ENCODE measurements around the gene OTUD7B. TPM values are rescaled to one million over a fixed set of nuclear protein-coding genes. Genes with fewer than 3 reads are reported as not detected.

Gene OTUD7B
- total and polyA plus RNA-seq, 3 donors from 2014 or later = 23.1 to 31.5 (median 30.3) TPM

DNA sequence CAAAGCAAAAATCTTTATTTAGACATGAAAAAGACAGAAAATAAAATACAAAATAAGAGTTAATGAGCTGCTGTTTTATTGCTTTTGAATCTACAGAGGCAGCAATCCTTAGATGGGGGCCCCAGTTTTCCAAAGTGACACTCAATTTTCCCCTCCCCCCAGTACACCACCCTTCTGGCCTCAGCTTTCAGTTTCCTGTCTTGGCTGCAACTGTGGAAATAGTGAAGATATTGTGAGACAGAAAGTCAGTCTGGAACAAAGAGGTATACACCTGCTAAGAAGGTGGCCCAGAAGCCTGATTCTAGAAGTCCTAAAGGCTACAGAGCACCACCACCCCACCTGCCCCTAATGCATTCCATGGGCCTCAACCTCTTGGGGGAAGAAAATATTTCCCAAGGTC, 72.8 kb downstream of the OTUD7B start:
- H3K4me3 ChIP-seq = no peak overlapping the region
- peaks cover 40% of the 10 kb centered on the region for H3K4me1 ChIP-seq
- H3K27me3 ChIP-seq = no peaks in the 10 kb centered on the region
- H3K36me3 ChIP-seq (ENCODE audit: low read depth, missing control alignments) = no peaks in the 10 kb centered on the region
- peak overlapping the region in 1 of 2 donors; percentile 80 for H3K27ac ChIP-seq
- H3K9me3 ChIP-seq = no peaks in the 10 kb centered on the region
- intact Hi-C loops (cut with DNase I; ENCODE audit: low total_unique reads) = no loop called here
- no peak for DNase-seq
- TF ChIP-seq CTCF (IDR thresholded peaks at IDR 0.05) (no peak), POLR2A (IDR thresholded peaks at IDR 0.05) (no peak)

DNA sequence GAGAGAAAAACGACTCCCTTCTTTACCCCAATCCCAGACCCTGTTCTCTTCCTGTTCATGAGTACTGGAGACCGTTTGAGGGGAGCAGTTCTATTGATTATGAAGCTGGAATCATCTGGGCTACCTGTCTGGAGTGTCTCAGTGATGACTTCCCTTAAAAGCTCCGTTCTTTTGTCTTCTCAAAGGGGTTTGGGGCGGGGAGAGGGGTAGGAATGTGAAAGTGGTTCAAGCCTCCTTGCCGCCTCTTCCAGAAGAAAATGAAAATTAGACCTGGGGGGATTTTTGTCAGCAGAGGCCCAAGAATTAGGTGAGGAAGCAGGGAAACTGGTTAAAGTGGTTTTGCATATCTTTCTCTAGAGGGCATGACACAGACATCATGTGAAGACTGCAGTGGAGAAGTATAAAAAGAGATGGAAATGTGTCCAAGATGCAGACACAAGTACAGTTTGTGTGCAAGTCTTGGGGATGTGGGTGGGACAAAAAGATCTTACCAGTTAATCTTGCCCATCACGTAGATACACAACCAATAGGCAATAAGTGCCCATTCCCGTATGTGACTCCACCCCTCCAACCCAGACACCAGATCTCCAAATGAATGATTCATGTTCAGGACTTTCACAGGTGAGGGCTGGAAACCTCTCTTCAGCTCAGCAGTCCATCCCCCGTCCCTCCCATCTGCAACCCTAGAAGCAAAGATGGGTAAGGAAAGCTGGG, 73.4 kb downstream of the OTUD7B start:
- DNase-seq = peak; percentile 36
- intact Hi-C loops (cut with DNase I; ENCODE audit: low total_unique reads) = no loop called here
- Histone ChIP-seq H3K9me3 (no peaks in the 10 kb centered on the region), H3K4me3 (peak overlapping the region; percentile 59 to 67), H3K27ac (peak overlapping the region; percentile 78 to 80), H3K4me1 (peaks cover 40% of the 10 kb centered on the region), H3K36me3 (ENCODE audit: low read depth, missing control alignments) (no peaks in the 10 kb centered on the region), H3K27me3 (no peaks in the 10 kb centered on the region)
- TF ChIP-seq CTCF (IDR thresholded peaks at IDR 0.05) = no peak
- TF ChIP-seq POLR2A (IDR thresholded peaks at IDR 0.05) = no peak
- 28 to 37% methylated on average over 8 of the region's 8 CpGs for WGBS, 2 donors

DNA sequence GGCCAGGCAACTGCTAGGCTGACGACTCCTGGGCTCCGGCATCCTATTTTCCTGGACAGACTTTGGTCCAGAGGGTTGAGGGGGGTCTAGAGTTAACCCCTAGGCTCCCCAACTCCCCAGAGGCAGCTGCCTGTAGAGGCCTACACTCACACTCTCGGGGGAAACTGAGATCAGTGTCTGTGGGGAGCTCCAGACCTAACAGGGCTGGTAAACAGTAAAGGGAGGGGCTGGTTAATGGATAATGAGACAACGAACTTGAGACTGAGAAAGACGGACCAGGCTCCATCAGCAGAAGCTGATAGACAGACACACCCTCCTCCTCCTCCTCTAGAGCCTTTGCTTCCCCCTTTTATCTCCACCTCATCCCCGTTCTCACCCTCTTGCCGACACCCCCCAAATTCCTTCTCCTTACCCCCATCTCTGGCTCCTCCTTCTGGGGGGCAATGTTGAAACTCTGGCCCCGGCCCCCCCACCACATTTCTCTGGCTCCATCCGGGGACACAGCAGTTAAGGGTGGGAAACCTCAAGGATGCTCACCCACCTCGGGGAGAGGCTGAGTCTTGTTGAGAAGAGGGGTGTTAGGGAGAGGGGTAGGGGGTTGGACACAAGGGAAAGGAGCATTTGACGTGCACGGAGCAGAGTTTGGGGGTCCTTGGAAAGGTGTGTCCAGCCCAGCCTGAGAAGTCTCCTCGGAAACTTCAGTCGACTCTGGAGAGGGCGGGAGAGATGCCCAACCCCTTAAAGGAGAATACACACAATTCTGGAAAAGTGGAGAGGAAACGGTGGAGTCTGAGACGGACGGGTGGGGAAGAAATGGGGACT, 74.1 kb downstream of the OTUD7B start, which contains the start of gene MTMR11:
Gene MTMR11, minus strand, starts transcription at position 710 of the 822 bp plus-strand sequence. Its CDS starts 232 bp downstream, at position 478.
- peak; percentile 76 for DNase-seq
- 26% methylated on average over 17 to 18 of the region's 18 CpGs for WGBS, 2 donors
- no peak for TF ChIP-seq POLR2A (IDR thresholded peaks at IDR 0.05)
- no peak for TF ChIP-seq CTCF (IDR thresholded peaks at IDR 0.05)
- H3K27me3 ChIP-seq = no peaks in the 10 kb centered on the region
- peak within 1 kb of the TSS; percentile 59 to 67 for H3K4me3 ChIP-seq
- intact Hi-C loops (cut with DNase I; ENCODE audit: low total_unique reads) = no loop called here
- H3K27ac ChIP-seq = peak within 1 kb of the TSS; percentile 78 to 80
- no peaks in the 10 kb centered on the region for H3K36me3 ChIP-seq (ENCODE audit: low read depth, missing control alignments)
- H3K9me3 ChIP-seq = no peaks in the 10 kb centered on the region
- peaks cover 38% of the 10 kb centered on the region for H3K4me1 ChIP-seq

DNA sequence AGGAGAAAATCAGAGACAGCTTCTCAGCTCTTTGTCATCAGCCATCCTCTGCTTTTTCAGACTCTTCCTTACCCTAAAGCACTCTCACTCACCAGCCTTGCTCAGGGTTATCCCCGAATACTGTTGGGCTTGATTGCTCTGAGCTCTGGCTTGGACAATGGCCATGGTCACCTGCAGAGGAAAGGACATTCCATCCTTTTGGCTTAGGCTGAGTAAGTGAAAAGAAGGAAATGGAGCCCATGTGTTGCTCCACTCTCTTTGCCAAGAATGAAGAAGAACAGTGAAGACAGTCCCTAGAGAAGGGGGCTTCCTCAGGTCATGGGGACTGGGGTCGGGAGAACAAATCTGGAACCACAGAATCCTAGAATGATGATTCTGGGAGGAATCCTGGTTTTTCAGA, 76.2 kb downstream of the OTUD7B start:
- no peaks in the 10 kb centered on the region for H3K36me3 ChIP-seq (ENCODE audit: low read depth, missing control alignments)
- H3K4me3 ChIP-seq = no peak overlapping the region
- peaks cover 38% of the 10 kb centered on the region for H3K4me1 ChIP-seq
- DNase-seq = no peak
- no peak for TF ChIP-seq POLR2A (IDR thresholded peaks at IDR 0.05)
- no peak for TF ChIP-seq CTCF (IDR thresholded peaks at IDR 0.05)
- 54 to 63% methylated on average over 2 of the region's 2 CpGs for WGBS, 2 donors
- H3K9me3 ChIP-seq = no peaks in the 10 kb centered on the region
- intact Hi-C loops (cut with DNase I; ENCODE audit: low total_unique reads) = no loop called here
- H3K27me3 ChIP-seq = no peaks in the 10 kb centered on the region
- H3K27ac ChIP-seq = no peak overlapping the region

Measured in testis (tissue), 3 donors.